Measurements from ENCODE around the gene MYO7A.

Gene MYO7A

DNA sequence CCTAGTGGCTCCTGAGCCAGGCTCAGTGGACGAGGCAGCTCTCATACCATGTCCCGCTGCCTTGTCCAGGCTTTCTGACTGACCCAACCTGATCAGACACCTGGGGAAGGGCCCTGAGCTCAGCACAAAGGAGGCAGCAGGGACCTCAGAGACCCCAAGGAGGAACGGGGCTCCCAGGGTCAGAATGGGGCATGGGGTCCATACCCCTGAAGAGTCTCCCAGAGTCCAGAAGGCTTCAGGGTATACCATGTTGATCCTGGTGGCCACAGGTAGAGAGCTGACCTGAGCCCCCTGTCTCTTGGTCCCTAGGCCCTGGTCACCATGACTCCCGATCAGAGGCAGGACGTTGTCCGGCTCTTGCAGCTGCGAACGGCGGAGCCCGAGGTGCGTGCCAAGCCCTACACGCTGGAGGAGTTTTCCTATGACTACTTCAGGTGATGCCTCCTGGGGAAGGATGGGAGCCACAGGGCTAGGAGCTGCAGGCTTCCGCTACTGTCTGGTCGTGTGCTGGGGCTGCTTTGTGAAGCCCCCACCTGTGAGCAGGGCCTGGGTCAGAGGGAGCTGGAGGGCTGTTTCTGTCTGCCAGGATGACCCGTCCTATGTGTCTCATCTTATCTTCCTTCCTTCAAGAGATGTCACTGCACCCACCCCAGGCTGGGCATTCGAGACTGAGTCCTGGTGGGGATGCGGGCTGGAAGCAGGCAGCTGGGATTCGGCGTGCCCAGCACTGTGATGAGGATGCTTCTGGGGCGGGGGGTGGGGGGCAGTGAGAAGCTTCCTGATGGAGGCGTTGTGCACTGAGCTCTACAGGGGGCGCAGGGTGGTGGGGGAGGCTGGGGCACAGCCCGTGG, 74.2 kb downstream of the MYO7A start:
- DNase-seq (ENCODE audit: low spot score), result no peak

DNA sequence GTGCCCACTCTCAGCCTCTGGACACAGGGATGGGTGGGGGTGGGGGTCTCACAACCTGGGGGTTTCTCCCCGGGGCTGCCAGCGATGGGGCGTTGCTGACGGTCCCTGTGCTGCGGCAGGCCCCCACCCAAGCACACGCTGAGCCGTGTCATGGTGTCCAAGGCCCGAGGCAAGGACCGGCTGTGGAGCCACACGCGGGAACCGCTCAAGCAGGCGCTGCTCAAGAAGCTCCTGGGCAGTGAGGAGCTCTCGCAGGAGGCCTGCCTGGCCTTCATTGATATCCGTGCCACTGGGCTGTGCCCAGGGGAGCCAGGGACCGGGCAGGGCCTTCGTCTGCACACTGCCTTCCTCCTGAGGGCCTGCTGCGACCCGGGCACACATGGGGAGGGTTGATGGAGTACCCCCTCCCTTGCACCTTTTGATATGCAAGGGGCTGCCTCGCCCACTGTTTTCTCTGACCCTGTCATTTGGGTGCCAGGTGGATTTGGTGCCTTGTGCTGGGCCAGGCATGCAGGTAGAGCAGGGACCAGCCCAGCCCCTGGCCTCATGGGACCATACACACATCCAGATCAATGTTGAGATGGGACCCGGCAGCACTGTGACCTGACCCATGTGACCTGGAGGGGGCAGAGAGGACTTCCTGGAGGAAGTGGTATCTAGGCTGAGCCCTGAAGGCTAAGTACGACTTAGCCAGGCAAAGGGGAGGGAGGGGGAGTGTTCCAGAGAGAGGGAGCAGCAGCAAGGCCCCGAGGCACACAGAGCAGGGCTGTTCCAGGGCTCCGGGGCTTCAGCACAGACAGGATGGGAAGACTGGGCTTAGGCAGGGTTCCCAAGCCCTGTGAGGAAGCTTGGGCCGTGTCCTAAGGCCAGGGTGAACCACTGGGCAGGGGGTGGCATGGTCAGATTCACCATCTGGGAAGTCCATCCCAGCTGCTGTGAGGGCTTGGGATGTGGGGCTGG, 75.2 kb downstream of the MYO7A start:
- DNase-seq (ENCODE audit: low spot score), result no peak

DNA sequence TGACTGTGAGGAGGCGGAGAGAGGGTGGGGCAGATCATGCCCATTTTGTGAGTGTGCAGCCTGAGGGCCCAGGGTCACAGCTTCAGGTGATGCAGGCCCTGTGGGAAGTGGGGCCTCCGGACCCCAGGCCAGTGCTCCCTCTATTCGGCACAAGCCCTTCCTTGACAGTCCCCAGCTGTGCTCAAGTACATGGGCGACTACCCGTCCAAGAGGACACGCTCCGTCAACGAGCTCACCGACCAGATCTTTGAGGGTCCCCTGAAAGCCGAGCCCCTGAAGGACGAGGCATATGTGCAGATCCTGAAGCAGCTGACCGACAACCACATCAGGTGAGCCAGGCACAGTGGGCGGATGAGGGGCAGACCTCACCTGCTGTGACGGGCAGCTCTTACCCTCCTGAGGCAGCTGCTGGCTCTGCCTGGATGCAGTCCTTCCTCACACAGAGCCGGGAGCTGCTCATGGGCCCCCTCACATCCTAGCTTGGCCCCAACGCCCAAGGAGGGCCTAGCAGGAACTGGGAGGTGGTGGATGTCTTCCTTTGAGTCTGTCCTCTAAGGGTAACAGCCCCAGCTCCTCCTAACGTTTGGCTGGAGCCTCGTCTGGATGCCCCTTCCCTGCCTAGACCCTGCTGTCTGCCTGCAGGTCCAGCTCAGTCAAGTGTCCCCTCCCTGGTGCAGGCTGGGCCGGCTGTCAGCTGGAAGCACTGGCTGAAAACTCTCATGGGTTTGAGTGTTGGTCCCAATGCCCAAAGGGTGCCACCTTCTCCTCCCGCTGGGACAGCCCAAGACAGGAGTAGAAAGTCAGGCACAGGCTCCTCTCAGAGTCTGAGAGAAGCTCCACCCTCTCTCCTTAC, 76.1 kb downstream of the MYO7A start:
- DNase-seq (ENCODE audit: low spot score), result no peak

DNA sequence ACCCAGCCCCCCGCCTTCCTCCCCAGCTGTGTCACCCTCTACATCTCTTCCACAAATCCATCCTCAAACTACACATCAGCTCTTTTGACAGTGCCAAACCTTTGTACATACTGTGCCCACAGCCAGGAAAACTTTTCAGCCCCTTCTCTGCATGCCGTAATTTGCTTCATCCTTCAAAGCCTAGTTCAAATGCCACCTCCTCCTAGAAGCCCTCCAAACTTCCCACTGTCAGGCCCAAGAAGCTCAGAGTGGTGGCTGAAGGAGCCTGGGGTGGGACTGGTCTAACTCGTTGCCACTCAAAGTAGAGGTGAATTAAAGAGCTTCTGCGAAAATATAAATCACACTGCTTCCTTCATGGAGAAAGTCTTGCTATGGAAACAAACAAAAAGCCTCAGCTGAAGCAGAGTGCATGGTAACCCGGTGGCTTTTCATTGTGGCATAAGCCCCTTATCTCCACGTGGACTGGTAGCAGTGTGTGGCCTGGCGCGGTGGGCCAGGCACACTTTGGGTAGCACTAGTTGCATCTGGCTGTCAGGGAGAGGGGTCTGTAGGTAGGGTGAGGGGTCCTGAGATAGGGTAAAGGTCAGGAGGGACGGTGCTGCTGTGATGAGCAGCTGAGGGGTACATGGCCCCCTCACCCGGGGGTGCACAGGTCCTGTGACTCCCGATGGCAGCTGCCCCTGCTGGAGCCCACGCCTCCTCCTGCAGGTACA, 76.9 kb downstream of the MYO7A start:
- DNase-seq (ENCODE audit: low spot score), result no peak

DNA sequence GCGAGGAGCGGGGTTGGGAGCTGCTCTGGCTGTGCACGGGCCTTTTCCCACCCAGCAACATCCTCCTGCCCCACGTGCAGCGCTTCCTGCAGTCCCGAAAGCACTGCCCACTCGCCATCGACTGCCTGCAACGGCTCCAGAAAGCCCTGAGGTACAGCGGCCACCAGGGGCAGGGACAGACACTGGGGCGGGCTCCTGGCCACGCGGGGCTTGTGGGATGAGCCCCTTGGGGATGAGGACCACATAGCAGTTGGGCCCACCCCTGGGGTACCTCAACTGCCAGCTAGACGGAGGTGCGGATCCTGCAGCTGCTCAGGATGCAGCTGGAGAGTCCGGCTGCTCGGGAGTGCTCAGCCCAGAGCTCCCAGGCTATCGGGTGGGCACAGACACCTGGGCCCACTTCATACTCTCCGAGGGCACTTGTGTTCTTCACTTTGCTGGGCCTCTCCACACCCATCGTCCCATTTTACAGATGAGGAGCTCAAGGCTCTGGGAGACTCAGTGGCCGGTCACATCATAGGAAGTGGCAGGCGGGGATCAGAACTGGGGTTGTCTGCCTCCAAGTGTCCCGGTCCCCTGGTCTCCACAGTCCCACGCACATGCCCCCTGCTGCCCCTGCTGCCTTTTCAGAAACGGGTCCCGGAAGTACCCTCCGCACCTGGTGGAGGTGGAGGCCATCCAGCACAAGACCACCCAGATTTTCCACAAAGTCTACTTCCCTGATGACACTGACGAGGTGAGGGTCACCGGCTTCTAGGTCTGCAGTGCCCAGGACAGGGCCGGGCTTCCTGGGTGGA, 77.6 kb downstream of the MYO7A start:
- no peak for DNase-seq (ENCODE audit: low spot score)

DNA sequence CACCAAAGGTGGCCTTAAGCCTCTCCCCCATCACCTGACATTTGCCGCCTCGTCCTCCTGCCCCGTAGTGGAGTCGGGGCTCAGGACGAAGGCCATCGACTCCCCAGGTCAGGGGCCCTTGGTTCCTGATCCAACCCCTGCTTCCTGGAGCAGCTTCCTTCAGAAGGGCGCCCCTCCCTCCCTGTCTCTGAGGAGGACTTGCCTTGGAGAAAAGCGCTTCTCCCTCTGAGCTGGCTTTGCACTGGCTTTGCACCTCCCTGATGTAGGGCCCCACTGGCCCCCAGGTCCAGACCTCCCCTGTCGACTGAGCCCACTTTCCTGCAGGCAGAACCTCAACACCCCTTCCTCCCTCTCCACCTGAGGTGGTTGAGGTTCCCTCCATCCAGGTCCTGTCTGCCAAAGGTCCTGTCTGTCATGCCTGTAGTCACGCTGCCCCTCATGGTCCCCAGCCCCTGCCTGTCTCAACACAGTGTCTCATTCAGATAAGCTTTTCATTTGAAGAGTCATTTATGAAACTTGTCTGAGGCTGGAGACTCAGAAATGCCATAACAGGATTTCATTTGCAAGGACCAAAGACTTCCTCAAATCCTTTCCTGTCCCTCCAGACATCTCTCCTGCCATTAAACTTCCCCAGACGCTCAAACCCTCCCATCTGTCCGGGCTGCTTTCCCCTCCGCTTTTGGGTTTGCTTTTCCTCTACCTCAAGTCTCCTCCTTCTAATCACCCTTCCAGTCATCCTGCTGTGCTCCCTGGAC, 78.4 kb downstream of the MYO7A start:
- no peak for DNase-seq (ENCODE audit: low spot score)

DNA sequence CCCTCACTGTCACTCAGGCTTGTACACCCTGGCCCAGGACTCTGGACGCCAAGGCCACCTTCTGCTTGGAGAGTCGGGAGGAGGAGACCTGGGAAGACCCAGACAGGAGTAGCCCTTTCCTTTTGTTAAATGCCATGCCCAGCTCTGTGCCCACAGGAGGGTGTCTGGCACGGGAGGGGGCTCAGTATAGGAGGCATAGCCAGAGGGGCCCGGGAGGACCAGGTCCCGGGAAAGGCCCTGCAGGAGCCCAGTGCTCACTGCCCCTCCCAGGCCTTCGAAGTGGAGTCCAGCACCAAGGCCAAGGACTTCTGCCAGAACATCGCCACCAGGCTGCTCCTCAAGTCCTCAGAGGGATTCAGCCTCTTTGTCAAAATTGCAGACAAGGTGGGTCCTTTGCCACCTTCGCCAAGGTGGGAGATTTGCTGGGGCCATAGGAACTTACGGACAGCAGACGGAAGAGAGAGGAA, 79.0 kb downstream of the MYO7A start:
- no peak for DNase-seq (ENCODE audit: low spot score)

DNA sequence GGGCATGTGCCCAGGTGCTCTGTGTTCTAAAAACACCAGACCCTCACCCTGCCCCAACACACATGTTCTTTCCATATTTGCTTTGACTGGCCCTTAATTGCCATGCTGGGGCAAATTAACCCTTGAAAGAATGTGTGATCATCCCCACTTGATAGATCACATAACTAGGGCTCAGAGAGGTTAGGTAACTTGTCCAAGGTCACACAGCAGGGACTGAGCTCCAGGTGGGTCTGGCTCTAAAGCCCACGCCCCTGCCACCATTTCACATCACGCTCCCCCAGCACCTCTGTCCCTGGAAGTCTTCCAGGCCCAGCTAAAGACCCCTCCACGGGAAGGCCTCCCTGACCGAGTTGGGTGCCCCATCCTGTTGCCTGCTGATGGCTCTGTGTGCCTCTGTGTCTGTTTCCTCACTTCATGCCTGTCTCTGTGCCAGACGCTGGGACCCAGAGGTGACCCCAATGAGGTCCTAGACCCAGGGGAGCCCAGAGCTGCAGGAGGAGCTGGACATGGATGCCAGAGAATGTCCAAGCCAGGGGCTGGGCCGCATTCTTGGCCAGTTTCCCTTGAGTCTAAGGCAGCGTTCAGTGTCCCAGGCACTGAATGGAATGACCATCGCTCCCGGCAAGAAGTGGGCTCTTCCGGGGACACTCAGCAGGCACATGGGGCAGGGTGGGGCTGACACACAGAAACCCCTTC, 79.7 kb downstream of the MYO7A start:
- no peak for DNase-seq (ENCODE audit: low spot score)

DNA sequence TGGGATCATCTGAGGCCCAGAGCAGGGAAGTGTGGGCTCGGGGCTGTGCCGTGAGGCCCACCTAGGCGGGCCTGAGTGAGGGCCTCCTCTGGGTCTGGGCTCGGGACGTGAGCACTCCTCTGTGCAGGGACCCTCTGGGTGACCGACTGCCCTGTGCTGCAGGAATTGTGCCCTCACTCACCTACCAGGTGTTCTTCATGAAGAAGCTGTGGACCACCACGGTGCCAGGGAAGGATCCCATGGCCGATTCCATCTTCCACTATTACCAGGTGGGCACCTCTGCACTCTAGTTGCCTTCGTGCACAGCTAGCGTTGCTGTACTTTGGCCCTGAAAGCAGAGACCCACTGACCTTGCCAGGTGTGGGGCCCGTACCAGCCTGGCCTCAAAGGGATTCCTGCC, 80.5 kb downstream of the MYO7A start:
- no peak for DNase-seq (ENCODE audit: low spot score)

DNA sequence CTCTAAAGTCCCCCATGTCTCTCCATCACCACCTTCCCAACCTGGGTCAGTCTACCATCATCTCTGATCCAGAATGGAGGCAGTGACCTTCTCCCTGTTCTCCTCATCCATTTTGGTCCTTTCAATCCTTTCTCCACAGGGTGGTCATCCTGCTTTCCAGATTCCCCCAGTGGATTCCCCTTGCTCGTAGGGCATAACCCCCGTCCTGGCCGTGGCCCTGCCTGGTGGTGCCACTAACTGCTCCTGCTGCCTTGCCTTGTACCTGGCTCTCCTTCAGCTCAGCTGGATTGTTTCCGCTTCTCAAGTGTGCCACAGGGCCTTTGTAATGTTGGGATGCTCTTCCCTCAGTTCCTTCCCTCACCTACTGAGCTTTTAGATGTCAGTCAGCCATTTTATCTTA, 81.6 kb downstream of the MYO7A start:
- no peak for DNase-seq (ENCODE audit: low spot score)

DNA sequence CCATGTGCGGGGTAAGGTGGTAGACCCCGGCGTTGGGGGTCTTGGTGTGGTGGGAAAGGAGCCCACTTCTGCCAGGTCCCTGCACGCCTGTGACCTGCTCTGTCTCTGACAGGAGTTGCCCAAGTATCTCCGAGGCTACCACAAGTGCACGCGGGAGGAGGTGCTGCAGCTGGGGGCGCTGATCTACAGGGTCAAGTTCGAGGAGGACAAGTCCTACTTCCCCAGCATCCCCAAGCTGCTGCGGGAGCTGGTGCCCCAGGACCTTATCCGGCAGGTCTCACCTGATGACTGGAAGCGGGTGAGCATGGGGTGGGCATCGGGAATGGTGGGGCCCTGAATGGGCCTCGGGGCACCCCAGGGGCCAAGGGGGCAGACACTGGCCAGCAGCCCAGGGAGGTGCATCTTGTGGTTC, 83.0 kb downstream of the MYO7A start:
- DNase-seq (ENCODE audit: low spot score), result no peak

DNA sequence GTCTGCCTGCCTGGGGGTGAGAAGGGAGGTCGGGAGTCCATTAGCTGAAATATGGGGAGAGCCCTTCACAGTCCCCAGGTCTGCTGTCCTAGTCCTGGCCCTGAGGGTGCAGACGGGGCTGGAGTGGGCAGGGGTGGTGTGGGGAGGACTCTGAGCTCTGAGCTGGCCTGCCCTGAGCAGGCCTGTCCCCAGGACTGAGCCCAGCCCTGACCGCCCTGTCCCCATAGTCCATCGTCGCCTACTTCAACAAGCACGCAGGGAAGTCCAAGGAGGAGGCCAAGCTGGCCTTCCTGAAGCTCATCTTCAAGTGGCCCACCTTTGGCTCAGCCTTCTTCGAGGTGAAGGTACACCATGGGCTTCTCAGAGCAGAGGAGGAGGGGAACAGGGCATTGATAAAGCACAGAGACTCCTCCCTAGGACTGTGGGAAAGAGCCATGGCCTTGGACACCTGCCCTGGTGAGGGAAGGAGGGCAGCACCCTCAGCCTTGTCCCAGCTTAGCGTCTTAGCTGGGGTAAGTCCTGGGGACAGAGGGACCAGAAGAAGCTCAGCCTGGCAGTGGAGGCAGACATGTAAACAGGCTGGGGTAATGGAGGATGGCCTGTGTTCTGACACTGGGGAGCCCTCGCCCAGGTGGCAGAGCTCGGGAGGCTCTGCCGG, 83.7 kb downstream of the MYO7A start:
- no peak for DNase-seq (ENCODE audit: low spot score)

DNA sequence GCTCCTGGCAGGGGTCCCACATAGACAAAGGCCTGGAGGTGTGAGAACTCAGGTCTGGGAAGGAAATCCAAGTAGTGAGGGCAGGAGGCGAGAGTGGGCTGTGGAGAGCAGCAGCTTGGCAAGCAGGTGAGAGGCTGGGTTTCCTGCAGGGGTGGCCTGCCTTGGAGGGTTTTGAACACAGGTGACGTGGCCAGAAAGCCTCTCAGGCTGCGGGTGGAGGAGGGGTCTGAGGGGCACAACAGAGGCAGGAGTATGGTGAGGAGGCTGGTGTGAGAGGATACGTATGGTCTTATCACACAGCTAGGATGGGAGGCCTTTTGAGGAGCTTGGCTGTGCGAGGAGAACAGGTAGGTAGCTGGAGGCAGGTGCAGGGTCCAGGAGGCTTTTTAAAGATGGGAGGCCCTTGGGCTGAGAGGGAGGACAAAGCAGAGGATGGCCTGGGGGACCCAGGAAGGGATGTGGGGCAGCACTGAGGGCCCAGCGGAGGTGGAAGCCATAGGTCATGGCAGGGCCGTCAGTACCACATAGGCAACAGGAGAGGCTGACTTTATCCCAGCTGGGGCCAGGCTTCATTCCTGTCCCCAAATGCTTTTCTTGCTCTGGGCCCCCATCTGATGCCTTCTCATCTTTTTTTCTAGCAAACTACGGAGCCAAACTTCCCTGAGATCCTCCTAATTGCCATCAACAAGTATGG, 84.4 kb downstream of the MYO7A start:
- no peak for DNase-seq (ENCODE audit: low spot score)

DNA sequence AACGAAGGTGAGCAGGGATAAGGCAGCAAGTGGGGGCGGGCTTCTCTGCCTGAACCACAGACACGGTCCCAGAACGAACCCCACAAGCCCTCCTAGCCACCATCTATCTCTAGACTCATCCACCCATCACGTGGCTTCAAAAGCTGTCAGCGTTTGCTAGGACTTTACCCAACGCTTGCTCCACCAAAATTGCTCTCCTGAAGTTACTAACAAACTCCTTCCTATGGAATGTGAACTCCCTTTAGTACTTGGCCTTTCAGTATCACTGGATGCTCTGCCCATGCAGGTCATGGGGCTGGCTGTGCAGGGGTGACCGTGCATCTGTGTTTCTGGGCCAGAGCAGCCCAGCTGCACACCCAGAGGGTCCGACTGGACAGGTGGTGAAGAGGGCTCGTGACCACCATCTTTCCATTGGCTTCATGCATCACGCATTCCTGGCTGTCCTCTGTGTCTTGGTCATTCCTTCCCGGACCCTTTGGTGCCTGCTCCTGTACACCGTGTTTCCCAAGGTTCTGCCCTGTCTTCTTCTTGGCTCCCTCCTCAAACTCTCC, 85.1 kb downstream of the MYO7A start:
- no peak for DNase-seq (ENCODE audit: low spot score)

DNA sequence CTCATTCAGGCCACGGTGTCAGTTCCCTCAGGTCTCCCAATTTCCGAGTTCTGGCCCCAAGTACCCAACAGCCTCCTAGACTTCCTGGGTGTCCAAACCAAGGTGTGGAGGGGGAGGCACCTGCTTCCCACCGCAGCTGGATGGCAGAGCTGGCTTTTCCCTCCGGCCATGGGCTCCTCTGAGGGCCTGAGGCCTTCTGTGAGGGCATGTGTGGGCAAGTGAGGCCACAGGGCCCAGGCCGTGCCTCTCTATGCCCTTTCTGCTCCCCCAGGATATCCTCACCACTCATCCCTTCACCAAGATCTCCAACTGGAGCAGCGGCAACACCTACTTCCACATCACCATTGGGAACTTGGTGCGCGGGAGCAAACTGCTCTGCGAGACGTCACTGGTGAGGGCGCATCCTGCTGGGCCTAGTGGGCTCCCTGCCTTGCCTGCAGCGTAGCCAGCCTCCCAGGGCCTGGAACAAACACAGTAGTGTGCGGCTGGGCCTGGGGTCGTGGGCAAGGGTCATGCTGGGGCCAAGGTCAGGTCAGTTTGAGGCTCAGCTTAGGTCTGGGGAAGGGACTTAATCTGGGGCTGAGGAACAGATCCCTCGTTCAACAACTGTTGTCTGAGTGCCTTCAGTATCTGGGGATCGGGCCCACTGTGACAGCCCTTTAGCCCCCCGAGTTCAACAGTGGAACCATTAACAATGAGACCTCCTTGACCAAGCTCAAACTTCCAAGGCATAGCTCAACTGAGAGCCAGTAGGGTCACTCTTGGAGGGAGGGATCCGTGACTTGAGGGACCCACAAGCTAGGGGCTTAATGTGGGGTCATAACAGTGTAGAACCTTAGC, 85.8 kb downstream of the MYO7A start:
- no peak for DNase-seq (ENCODE audit: low spot score)

DNA sequence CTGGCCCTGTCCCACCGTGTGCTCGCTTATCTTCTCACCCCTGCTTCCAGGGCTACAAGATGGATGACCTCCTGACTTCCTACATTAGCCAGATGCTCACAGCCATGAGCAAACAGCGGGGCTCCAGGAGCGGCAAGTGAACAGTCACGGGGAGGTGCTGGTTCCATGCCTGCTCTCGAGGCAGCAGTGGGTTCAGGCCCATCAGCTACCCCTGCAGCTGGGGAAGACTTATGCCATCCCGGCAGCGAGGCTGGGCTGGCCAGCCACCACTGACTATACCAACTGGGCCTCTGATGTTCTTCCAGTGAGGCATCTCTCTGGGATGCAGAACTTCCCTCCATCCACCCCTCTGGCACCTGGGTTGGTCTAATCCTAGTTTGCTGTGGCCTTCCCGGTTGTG, 86.5 kb downstream of the MYO7A start:
- DNase-seq (ENCODE audit: low spot score), result no peak

DNA sequence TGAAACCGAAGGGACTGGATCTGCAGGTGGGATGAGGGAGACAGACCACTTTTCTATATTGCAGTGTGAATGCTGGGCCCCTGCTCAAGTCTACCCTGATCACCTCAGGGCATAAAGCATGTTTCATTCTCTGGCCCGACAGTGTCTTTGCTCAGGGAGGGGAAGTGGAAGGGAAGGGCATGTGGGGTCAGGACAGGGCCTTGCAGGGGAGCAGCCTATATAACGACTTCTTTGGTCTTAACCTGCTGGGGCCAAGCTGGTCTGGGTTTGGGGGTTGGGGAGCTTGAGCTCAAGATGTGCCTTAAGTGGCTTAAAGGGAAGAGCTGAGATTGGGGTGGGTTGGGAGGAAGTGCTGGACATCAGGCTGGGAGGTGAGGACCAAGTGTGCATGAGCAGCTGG, 87.1 kb downstream of the MYO7A start:
- DNase-seq (ENCODE audit: low spot score), result no peak

Data from RKO (cell line).